GM18498 (cell line): ENCODE data around the gene BACH1.

ENCODE experiments used
- ATAC-seq: cut with Tn5 transposase; IDR thresholded peaks from one replicate; pipeline ENCODE4 v1.9.1; 2021; ENCODE audit warnings: mild to moderate bottlenecking, moderate library complexity; ENCODE audit not compliant: unreplicated experiment

BACH1 gene

GRCh38 chr21:29377266-29377665 lies 78.5 kb downstream of the BACH1 start:
- ATAC-seq, result no peak

GRCh38 chr21:29378832-29379231 lies 80.1 kb downstream of the BACH1 start:
- ATAC-seq, result no peak

GRCh38 chr21:29379517-29380054 lies 80.9 kb downstream of the BACH1 start:
- no peak for ATAC-seq

- no peak for ATAC-seq
These were observed 83.4 kb downstream of the BACH1 start for GRCh38 chr21:29382030-29382654.

- no peak for ATAC-seq
These were observed 86.1 kb downstream of the BACH1 start for GRCh38 chr21:29384683-29385359.

GRCh38 chr21:29385934-29386520 lies 87.3 kb downstream of the BACH1 start:
- no peak for ATAC-seq

GRCh38 chr21:29386803-29387202 lies 88.1 kb downstream of the BACH1 start:
- ATAC-seq, result no peak

GRCh38 chr21:29387598-29387997 lies 88.9 kb downstream of the BACH1 start:
- ATAC-seq, result no peak

- ATAC-seq, result no peak
These were observed 90.4 kb downstream of the BACH1 start for GRCh38 chr21:29389136-29389535.

- no peak for ATAC-seq
These were observed 92.1 kb downstream of the BACH1 start for GRCh38 chr21:29390778-29391177.

- ATAC-seq, result no peak
These were observed 95.3 kb downstream of the BACH1 start for GRCh38 chr21:29394051-29394450.
